G401 (cell line): ENCODE data around the gene LDHB. TPM values are rescaled to one million over a fixed set of nuclear protein-coding genes. Genes with fewer than 3 reads are reported as not detected.
A peak's percentile ranks its signal among the peaks of the same experiment; 100 is the strongest.
"Not testable (repeated sequence)": the region's sequence is repeated elsewhere in the genome, so short reads cannot be mapped to it uniquely, and the experiment has no call there.

Experiments used
- DNase-seq: peaks from one replicate; pipeline ENCODE4 v3.0.0-alpha.2; 2015; ENCODE audit warnings: low spot score
- in situ Hi-C: cut with HindIII; loops from 2 replicates; pipeline ENCODE4 v1.10.0; 2016; ENCODE audit warnings: low sequenced_read_pairs, mixed read lengths
- total RNA-seq: library from RNA; depleted of rRNA; stranded (reverse); fragments of >200 nt; shearing (Covaris generic); gene quantifications from 2 replicates; pipeline ENCODE4 v1.2.3, GENCODE V29; 2014; rRNA removed

LDHB gene
- 1,406 and 1,548 TPM in 2 replicates for total RNA-seq

DNA sequence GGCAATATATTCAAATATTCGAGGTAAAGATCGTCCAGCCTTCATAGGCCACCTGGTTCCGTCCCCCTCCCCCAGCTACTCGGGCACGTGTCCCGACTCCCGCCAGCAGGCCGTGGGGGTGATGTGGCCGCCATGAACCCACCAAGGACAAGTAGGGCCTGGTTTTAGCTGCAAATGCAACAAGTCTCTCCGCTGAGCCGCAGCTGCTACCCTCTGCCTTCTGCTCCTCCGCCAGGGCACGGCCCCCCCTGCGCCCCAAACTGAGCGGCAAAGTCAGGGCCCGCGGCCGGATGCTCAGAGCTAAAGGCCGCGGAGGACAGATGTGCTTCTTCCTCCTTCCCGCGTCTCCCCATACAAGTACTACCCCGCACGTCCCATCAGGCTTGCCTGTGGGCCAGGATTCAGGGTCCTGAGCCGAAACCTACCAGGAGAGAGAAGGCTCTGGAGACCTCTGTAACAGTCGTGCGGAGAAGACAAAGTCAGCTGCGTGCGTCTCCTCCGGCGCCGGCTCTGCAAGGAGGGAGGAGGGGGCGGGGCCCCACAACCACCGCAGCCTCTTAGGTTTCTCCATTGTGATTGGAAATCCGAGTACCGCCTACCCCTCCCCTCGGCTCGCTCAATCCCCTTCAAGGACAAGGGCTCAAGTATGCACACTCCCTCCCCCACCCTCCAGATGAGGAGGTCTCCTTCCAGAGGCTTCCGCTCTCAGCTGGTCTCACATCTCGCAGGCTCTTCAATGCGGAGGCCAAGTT lies at the start of gene LDHB:
Gene LDHB, minus strand, starts transcription at position 517 of the 752 bp plus-strand sequence. CDS start 3,171 bp downstream, outside the sequence.
- DNase-seq: peak; percentile 94
- in situ Hi-C loops: no loop called here

DNA sequence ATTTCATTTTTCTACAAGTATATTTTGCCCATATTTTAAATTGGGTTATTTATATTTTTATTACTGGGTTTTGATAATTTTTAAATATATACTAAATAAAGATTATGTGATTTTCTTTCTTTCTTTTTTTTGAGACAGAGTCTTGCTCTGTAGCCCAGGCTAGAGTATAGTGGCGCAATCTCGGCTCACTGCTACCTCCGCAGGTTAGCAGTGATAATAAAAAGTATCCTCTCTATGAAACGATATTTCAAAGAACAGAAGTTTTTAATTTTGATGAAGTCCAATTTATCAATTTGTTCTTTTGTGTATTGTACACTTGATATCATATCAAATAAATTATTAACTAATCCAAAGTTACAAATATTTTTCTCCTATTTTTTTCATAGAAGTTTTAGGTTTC lies 47.2 kb upstream of the LDHB start:
- in situ Hi-C loops: no loop called here
- no peak for DNase-seq

DNA sequence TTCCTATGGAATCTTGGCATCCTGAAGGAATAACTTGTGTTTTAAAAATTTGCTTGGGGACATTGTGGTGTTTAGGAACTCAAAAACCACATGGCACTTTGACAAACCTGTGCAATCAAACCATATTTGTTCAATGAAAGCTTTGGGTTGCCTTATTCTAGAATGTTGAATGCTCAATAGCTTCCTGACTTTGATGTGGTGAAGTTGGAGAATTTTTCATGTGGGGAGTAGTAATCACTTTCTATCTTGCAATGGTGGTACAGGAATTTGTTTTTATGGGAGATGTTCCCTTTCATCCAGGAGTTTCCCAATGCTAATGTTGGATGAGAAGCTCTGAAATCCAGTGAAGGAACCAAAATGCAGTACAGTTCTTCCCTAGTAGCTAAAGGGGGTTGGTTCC lies 42.2 kb upstream of the LDHB start:
- DNase-seq: no peak
- in situ Hi-C loops: no loop called here

DNA sequence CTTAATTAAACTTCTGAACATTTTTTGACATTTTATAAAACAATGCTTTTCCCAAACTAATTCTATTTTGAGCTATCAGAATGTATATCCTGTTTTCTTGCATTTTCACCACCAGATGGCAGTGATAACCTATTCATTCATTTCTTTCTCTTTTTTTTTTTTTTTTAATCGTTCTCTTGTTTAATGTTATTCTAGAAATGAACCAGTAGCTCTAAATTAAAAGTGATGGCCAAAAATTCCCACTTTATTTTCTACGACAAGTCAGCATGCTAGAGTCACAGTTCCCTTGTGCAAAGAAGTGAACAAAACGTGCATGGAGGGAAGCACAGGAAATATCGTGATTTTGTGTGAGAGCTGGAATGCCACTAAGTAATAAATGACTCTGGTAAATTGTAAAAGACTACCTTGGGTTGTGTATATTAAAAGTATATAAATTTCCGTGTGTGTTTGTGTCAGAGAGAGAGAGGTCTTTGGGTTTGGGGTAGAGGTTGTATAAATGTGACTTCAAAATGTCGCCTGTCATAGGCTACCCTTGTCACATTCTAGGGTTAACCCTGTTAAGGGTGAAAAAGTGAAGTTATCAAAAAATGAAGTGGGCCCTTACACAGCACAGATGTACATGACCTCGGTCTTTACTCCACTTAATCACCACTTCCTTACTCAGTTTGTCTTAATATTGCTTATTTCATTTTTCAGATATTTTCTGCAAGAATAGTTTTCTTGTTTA lies 40.4 kb upstream of the LDHB start:
- peak; percentile 40 for DNase-seq
- in situ Hi-C loops: no loop called here

DNA sequence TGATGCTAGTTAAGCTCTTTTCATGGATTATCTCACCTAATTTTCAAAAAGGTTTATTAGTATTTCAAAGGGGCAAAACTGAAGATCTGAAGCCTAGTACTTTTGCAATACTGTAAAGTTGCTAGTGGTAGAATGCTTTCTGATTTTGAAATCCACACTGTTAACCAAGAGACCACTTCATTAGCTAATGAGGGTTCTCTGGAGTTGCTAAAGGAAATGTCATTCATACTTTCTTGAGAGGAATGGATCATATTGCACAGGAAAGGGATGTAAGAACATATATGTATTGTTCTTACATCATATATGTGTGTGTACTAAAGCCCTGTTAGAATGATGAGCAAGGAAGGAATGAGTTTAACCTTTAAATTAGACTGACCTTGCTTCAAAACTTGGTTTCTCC lies 39.0 kb upstream of the LDHB start:
- in situ Hi-C loops: no loop called here
- DNase-seq: no peak

DNA sequence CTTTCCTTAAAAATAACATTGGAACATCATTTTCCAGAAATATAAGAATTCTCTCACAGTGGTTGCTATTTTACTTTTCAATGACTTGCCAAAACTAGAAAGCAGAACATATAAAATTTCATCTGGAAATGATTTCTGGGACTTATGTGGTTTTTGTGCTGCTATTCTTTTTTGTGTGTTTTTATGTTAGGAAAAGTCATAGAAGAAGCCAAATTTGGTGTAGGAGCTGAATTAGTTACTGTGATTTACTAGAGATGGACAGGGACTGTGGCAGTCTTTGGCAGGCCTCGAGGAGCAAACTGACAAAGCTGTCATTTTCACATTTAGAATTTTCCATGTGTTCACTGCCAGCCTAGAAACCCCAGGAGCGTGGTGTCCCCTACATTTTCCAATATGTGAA lies 38.3 kb upstream of the LDHB start:
- no peak for DNase-seq
- in situ Hi-C loops: no loop called here

DNA sequence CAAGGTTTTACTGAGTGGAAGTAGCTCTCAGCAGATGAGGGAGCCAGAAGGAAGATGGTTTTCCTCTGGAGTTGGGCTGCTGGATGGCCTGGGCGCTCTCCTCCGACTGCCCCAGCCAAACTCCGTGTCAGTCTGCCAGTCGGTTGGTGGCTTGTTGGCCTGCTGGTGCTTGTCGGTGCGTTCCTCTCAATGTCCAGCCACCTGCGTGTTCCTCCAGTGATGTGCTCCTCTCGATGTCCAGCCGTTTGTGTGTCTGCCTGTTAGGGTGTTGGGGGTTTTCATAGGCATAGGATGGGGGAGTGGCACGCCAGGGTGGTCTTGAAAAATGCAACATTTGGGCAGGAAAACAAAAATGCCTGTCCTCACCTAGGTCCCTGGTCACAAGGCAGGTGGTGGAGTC lies 37.0 kb upstream of the LDHB start:
- no peak for DNase-seq
- in situ Hi-C loops: no loop called here

DNA sequence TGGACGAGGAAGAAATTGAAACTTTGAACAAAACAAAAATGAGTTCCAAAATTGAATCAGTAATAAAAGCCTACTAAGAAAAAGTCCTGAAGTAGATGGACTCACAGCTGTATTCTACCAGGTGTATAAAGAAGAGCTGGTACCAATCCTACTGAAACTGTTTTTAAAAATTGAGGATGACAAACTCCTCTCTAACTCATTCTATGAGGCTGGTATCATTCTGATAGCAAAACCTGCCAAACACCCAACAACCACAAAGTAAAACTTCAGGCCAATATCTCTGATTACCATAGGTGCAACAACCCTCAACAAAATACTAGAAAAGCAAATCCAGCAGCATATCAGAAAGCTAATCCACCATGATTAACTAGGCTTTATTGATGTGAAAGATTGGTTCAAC lies 33.9 kb upstream of the LDHB start:
- in situ Hi-C loops: no loop called here
- no peak for DNase-seq

DNA sequence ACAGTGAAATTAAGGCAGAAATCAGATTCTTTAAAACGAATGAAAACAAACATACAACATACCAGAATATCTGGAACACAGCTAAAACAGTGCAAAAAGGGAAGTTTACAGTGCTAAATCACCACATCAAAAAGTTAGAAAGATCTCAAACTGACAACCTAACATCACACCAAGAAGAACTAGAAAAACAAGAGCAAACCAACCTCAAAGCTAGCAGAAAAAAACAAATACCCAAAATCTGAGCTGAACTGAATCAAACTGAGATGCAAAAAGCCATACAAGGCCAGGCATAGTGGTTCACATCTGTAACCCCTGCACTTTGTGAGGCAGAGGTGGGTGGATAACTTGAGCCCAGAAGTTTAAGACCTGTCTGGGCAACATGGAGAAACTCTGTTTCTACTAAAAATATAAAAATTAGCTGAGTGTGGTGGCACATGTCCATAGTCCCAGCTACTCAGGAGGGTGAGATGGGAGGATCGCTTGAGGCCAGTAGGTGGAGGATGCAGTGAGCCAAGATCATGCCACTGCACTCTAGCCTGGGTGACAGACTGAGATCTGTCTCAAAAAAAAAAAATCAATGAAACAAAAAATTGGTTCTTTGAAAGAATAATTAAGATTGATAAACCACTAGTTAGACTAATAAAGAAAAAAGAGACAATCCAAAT lies 33.2 kb upstream of the LDHB start:
- no peak for DNase-seq
- in situ Hi-C loops: no loop called here

DNA sequence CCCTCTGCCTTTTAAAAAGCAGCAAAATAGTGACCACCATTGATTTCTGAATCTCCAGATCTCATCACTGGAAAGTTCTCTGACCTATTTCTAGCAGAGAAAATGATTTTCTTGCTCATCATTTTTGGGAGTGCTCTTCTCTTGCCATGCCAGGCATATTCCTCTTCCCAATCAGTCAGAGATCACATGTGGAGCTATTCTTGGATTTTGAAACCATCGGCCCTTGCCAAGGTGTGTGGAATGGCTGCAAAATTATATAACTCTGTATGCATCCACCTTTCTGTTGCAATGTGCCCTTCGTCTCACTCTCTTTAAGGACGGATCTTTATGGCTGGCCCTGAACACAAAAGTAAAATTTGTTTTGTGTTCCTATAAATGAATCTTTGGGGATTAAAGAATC lies 25.5 kb upstream of the LDHB start:
- peak; percentile 64 for DNase-seq
- in situ Hi-C loops: no loop called here

DNA sequence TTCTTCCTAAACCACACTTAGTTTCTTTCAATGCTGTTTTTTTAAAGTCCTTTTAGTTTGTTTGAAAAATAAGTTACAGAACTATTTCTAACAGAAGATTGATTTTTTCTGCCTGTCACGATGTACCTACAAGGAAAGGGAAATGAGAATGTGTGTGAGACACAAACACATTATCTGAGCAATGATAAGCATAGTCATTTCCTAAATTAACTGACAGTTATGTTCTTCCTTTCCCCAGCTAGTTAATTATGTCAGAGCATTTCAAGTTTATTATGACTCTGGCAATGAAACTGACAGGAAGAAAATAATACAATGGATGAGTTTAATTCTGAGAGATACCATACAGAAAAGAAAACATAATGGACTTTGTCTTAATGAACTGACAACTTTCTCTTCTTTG lies 21.3 kb upstream of the LDHB start:
- in situ Hi-C loops: no loop called here
- no peak for DNase-seq

DNA sequence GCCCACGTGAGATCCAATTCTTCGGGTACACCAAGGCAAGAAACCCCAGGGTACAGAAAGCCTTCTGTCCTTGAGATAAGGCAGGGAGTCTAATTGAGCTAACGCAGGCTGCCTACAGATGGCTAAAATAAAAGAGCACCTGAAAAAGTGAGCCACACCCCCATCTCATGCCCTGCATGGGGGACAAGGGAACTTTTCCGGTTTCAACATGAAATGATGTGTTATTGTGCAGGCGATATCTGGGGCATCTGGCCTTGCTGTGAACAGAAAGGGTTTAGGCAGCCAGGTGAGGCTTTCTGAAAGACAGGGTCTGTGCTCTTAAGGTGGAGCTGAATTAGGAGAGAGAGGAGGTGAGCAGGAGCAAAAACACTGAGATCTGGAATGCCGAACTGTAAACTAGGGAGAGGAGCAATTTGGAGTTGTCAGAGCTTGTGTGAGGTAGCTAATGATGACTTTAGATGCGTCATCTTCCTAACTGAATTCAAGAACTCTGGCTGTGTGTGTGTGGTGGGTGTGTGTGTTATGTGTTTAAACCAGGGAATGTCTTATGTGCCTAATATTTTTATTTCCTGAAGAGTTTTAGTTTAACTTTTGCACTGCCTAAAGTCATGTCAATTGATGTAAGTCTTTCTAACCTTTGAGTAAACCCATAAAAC lies 20.1 kb upstream of the LDHB start:
- DNase-seq: no peak
- in situ Hi-C loops: no loop called here

DNA sequence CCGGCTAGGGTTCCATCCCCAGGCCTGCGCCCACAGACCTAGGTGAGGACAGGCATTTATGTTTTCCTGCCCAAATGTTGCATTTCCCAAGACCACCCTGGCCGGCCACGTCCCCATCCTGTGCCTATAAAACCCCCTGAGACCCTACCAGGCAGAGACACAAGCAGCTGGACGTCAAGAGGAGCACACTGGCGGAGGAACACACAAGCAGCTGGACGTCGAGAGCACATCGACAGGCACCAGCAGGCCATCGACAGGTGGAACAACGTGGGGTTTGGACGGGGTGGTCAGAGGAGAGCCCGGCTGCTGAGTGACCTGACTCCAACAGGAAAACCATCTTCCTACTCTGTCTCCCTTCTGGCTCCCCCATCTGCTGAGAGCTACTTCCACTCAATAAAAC lies 19.6 kb upstream of the LDHB start:
- in situ Hi-C loops: no loop called here

DNA sequence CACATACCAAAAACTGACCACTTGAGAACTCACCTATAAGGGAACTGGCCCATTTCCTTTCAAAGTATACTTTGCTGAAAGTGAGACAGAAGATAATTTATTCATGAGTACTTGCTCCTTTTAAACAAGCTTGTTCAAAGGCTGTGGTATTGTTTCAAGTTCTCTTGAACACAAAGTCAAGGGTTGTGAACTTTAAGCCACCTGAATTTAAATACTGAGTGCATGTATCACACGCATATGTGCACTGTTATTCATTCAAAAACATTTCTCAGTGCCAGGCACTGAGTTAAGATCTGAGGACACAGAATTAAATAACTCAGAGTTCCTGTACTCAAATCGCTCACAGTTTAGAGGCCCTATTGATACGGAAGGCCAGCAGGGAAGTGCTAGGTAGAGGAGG lies 19.1 kb upstream of the LDHB start:
- in situ Hi-C loops: no loop called here
- DNase-seq: no peak

More for the DNA sequence above, 19.6 kb upstream of the LDHB start:
- DNase-seq: no peak

DNA sequence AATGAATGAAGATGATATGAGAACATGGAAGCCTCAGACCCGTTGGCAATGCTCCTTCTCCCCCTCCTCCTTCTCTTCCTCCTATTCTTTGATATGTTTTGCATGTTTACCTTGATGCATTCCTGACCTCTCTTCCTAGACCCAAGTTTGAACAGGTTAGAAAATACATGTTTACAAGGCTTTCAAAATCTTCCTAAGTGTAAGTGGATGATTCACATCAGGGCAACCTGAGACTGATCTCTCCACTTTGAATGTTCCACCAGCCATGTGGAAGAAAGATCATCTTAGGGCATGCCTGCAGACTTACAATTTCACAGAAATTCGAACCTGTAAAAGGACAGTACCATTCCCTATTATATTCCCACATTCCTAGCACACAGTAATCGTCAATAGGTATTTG lies 18.0 kb upstream of the LDHB start:
- in situ Hi-C loops: no loop called here
- no peak for DNase-seq

DNA sequence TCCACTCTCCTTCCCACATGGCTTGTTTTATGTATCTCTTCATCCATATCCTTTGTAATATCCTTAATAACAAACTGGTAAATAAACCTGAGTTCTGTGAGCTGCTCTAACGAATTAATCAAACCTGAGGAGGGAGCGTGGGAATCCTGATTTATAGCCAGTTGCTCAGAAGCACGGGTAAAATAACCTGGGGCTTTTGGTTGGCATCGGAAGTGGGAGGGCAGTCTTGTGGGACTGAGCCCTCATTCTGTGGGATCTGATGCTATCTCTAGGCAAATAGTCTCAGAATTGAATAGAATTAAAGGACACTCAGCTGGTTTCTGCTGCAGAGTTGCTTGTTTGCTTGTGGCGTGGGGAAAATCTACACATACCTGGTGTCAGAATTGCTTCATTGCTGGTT lies 17.5 kb upstream of the LDHB start:
- in situ Hi-C loops: no loop called here
- no peak for DNase-seq

DNA sequence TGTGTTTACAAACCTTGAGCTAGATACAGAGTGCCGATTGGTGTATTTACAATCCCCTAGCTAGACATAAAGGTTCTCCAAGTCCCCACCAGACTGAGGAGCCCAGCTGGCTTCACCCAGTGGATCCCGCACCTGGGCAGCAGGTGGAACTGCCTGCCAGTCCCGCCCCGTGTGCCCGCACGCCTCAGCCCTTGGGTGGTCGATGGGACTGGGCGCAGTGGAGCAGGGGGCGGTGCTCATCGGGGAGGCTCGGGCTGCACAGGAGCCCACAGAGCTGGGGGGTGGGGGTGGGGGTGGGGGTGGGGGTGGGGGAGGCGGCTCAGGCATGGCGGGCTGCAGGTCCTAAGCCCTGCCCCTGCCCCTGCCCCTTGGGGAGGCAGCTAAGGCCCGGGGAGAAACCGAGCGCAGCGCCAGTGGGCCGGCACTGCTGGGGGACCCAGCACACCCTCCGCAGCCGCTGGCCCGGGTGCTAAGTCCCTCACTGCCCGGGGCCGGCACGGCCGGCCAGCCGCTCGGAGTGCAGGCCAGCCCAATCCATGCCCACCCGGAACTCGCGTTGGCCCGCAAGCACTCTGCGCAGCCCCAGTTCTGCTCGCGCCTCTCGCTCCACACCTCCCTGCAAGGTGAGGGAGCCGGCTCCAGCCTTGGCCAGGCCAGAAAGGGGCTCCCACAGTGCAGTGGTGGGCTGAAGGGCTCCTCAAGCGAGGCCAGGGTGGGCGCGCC lies 16.3 kb upstream of the LDHB start:
- in situ Hi-C loops, DNase-seq: not testable (repeated sequence)

DNA sequence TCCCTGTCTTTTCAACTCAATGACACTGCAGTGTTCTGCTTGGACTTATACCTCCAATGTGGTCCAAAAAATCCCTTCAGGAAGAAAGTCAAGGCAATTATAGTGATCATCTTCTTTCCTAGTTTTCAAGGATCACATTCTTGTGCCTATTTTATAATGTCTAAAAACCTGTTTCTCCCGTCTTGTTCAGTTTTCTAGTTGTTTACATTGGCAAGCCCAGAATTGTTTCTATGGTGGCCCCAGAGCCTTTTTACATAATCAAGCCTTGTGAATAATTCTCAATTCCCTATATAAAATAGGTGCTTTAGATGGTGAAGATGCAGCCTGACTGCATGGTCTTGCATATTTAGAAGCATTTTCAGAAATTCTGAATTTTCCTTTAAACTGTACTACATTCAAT lies 14.5 kb upstream of the LDHB start:
- in situ Hi-C loops: no loop called here
- no peak for DNase-seq

DNA sequence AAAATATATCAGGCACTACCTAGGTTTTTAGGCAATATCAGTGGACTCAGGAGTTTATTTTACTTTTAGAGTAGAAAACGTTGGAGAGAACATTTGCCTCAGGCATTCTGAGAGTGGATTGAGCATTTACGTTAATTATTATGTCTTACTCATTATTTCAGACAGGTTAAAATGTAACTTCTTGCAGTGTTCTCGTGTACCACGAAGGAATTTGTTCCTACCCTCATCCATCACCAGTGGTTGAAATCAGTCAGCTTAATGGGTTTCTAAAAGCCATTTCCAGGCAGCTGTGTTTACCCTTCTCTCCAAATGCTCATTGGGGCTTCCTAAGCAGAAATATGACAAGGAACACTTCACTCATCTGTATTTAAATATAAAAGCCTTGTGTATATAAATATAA lies 9.1 kb upstream of the LDHB start:
- no peak for DNase-seq
- in situ Hi-C loops: no loop called here
